Hepatocyte (in vitro differentiated cells): ENCODE results near the gene NDUFA11. TPM values are rescaled to one million over a fixed set of nuclear protein-coding genes. Genes with fewer than 3 reads are reported as not detected.

Source experiments
- DNase-seq: peaks from one replicate; pipeline ENCODE4 v3.0.0-alpha.2; 2016; ENCODE audit warnings: low spot score
- H2AFZ ChIP-seq: fragments of 200-600 bp; sonication (generic); 2 replicates; pipeline ENCODE4 v1.6.0; 2016; ENCODE audit warnings: antibody characterized with exemption, mild to moderate bottlenecking
- H3K27ac ChIP-seq: fragments of 200-600 bp; sonication (generic); 2 replicates; pipeline ENCODE4 v1.5.1; 2016; ENCODE audit warnings: mild to moderate bottlenecking
- H3K27me3 ChIP-seq: fragments of 200-600 bp; sonication (generic); 2 replicates; pipeline ENCODE4 v1.6.1; 2016
- H3K36me3 ChIP-seq: fragments of 200-600 bp; sonication (generic); replicated peaks from 2 replicates; pipeline ENCODE4 v1.5.1; 2016; ENCODE audit warnings: low read depth; ENCODE audit not compliant: insufficient read depth
- H3K4me1 ChIP-seq: fragments of 200-600 bp; sonication (generic); 2 replicates; pipeline ENCODE4 v1.5.1; 2016; ENCODE audit warnings: mild to moderate bottlenecking, moderate library complexity; ENCODE audit not compliant: insufficient read depth
- H3K4me2 ChIP-seq: fragments of 200-600 bp; sonication (generic); 2 replicates; pipeline ENCODE4 v1.6.0; 2016
- H3K4me3 ChIP-seq: fragments of 200-600 bp; sonication (generic); 2 replicates; pipeline ENCODE4 v1.5.1; 2016; ENCODE audit warnings: mild to moderate bottlenecking
- H3K79me2 ChIP-seq: fragments of 200-600 bp; sonication (generic); 2 replicates; pipeline ENCODE4 v1.6.0; 2017; ENCODE audit warnings: mild to moderate bottlenecking
- H3K9me2 ChIP-seq: fragments of 200-600 bp; sonication (generic); replicated peaks from 2 replicates; pipeline ENCODE4 v1.6.0; 2017; ENCODE audit warnings: mild to moderate bottlenecking; ENCODE audit not compliant: insufficient read depth
- H3K9me3 ChIP-seq: fragments of 200-600 bp; sonication (generic); 2 replicates; pipeline ENCODE4 v1.5.1; 2016; ENCODE audit warnings: low read depth, mild to moderate bottlenecking
- H4K20me1 ChIP-seq: fragments of 200-600 bp; sonication (generic); 2 replicates; pipeline ENCODE4 v1.6.0; 2016; ENCODE audit warnings: mild to moderate bottlenecking; ENCODE audit not compliant: insufficient read depth, poor library complexity, severe bottlenecking
- EZH2 ChIP-seq: fragments of 200-600 bp; sonication (generic); IDR thresholded peaks from 2 replicates; pipeline ENCODE4 v1.6.1; 2016; ENCODE audit warnings: antibody characterized with exemption, mild to moderate bottlenecking, borderline replicate concordance
- EZH2phosphoT487 ChIP-seq: fragments of 200-600 bp; sonication (generic); IDR thresholded peaks from one replicate; pipeline ENCODE4 v1.6.1; 2018; ENCODE audit warnings: antibody characterized with exemption, mild to moderate bottlenecking, low read depth, moderate library complexity; ENCODE audit not compliant: unreplicated experiment, severe bottlenecking
- WGBS: methylation state at CpG from one replicate; pipeline ENCODE4 v1.1.6; 2016; ENCODE audit warnings: low lambda C conversion rate; ENCODE audit errors: missing lambda C conversion rate; 5-methylcytosine and 5-hydroxymethylcytosine counted together
- polyA plus RNA-seq: library from polyadenylated mRNA; unstranded; fragments of >200 nt; fragmentation: Nextera tagmentation; extraction: Ambion mirVana; gene quantifications from 2 replicates; pipeline ENCODE4 v1.2.1, GENCODE V29; 2016
- total RNA-seq: library from RNA; depleted of rRNA; stranded (reverse); fragments of >200 nt; gene quantifications from 2 replicates; pipeline ENCODE4 v1.2.3, GENCODE V29; 2014
- TF ChIP-seq, protein P1 (sequence below): fragments of 200-600 bp; sonication (generic); IDR thresholded peaks from 2 replicates; pipeline ENCODE4 v1.5.1; 2016; ENCODE audit warnings: antibody characterized with exemption, mild to moderate bottlenecking; ENCODE audit not compliant: poor library complexity

The NDUFA11 gene
- total and polyA plus RNA-seq, 2 experiments from 2014 or later: 158 to 441 TPM

DNA sequence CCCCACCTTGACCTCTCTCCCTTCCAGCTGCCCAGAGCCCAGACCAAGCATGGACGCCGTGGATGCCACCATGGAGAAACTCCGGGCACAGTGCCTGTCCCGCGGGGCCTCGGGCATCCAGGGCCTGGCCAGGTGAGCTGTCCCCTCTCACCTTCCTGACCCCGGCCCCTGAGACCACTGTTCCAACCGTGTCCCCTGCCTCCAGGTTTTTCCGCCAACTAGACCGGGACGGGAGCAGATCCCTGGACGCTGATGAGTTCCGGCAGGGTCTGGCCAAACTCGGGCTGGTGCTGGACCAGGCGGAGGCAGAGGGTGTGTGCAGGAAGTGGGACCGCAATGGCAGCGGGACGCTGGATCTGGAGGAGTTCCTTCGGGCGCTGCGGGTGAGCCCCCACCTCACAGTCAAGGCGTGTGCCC, 10.8 kb upstream of the NDUFA11 start:
- Histone ChIP-seq H3K27ac (peak overlapping the region; percentile 90), H3K4me3 (no peak overlapping the region), H3K9me3 (no peaks in the 10 kb centered on the region), H3K27me3 (no peaks in the 10 kb centered on the region), H3K4me2 (peak overlapping the region; percentile 73), H3K9me2 (no peaks in the 10 kb centered on the region), H2AFZ (no peak overlapping the region), H3K4me1 (peaks cover 30% of the 10 kb centered on the region), H3K79me2 (no peaks in the 10 kb centered on the region), H4K20me1 (no peaks in the 10 kb centered on the region), H3K36me3 (no peaks in the 10 kb centered on the region)
- DNase-seq: no peak
- 95% methylated on average over 22 of the region's 22 CpGs for WGBS
- TF ChIP-seq EZH2: no peak
- TF ChIP-seq, protein P1, sequence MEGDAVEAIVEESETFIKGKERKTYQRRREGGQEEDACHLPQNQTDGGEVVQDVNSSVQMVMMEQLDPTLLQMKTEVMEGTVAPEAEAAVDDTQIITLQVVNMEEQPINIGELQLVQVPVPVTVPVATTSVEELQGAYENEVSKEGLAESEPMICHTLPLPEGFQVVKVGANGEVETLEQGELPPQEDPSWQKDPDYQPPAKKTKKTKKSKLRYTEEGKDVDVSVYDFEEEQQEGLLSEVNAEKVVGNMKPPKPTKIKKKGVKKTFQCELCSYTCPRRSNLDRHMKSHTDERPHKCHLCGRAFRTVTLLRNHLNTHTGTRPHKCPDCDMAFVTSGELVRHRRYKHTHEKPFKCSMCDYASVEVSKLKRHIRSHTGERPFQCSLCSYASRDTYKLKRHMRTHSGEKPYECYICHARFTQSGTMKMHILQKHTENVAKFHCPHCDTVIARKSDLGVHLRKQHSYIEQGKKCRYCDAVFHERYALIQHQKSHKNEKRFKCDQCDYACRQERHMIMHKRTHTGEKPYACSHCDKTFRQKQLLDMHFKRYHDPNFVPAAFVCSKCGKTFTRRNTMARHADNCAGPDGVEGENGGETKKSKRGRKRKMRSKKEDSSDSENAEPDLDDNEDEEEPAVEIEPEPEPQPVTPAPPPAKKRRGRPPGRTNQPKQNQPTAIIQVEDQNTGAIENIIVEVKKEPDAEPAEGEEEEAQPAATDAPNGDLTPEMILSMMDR: no peak

DNA sequence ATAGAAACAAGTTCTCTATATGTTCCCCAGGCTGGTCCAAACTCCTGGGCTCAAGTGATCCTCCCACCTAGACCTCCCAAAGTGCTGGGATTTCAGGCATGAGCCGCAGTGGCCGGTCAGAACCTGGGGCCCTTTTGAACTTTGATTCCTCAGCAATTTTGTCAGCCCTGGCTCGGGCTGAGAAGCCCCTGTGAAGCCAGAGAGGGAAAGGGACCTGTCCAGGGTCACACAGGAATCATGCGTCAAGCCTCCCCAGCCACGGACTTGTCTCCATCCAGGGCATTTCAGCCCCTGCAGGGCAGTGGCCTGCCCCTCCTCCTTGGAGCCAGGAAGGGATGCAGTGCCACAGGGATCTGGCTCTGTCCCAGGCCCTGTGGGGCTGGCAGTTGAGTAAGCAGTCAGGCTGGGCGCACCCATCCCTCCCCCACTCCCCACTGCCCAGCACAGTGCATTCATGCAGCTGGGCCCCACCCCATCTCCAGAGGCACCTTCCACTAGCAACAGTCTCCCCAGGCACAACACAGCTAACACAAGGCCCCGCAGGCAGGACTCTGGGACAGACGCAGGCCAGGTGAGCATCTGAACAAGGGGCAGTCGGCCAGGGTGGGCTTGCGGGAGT, 10.3 kb upstream of the NDUFA11 start, which contains the start of gene CAPS:
Gene CAPS, plus strand, starts transcription at position 516 of the 619 bp plus-strand sequence. CDS start 153 bp downstream, outside the sequence.
- Histone ChIP-seq H3K9me3 (no peaks in the 10 kb centered on the region), H3K27ac (peak within 1 kb of the TSS; percentile 90), H3K4me1 (peaks cover 30% of the 10 kb centered on the region), H4K20me1 (no peaks in the 10 kb centered on the region), H3K27me3 (no peaks in the 10 kb centered on the region), H3K9me2 (no peaks in the 10 kb centered on the region), H3K4me3 (no peak within 1 kb of the TSS), H3K4me2 (peak within 1 kb of the TSS; percentile 73), H2AFZ (no peak within 1 kb of the TSS), H3K36me3 (no peaks in the 10 kb centered on the region), H3K79me2 (no peaks in the 10 kb centered on the region)
- 83% methylated on average over 10 of the region's 10 CpGs for WGBS
- DNase-seq: no peak
- TF ChIP-seq EZH2phosphoT487 (no peak), EZH2 (no peak)
- TF ChIP-seq, protein P1: no peak

DNA sequence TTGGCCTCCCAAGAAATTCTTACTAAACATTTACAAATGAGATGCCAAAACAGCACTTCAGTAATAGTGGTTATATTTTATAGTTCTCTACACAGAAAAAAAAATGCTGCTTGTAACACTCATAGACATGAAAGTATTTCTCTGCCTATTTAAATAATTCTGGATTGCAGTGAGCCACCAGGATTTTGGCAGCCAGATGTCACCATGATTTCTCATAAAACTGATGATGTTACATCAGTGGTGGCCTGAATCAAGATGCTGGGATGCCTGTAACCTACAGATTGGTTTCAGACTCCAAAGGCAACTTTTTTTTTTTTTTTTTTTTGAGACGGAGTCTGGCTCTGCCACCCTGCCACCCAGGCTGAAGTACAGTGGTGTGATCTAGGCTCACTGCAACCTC, 7.8 kb upstream of the NDUFA11 start:
- H3K36me3 ChIP-seq: no peaks in the 10 kb centered on the region

More for the DNA sequence above, 7.8 kb upstream of the NDUFA11 start:
- Histone ChIP-seq H3K4me3 (no peak overlapping the region), H3K79me2 (peaks cover under 1% of the 10 kb centered on the region), H3K9me3 (no peaks in the 10 kb centered on the region), H3K27me3 (no peaks in the 10 kb centered on the region), H4K20me1 (no peaks in the 10 kb centered on the region), H2AFZ (no peak overlapping the region), H3K9me2 (no peaks in the 10 kb centered on the region), H3K27ac (no peak overlapping the region), H3K4me1 (peaks cover 28% of the 10 kb centered on the region), H3K4me2 (no peak overlapping the region)
- WGBS: 100% methylated on average over 1 of the region's 1 CpG
- no peak for DNase-seq
- TF ChIP-seq, protein P1: no peak
- no peak for TF ChIP-seq EZH2
- TF ChIP-seq EZH2phosphoT487: no peak
